ENCODE measurements around the gene NPDC1.

The NPDC1 gene

GRCh38 chr9:137078701-137079400, 32.9 kb upstream of the NPDC1 start:
- no peak for TF ChIP-seq CTCF (conservative IDR thresholded peaks at IDR 0.05; ENCODE audit: low read depth, low read length)
- H3K79me2 ChIP-seq (ENCODE audit: insufficient read depth, low read depth) = no peaks in the 10 kb centered on the region
- peaks cover 5% of the 10 kb centered on the region; the same call in 1 of the 2 replicates for H3K27me3 ChIP-seq (ENCODE audit: insufficient read depth, low read depth)
- H3K4me3 ChIP-seq (IDR thresholded peaks at IDR 0.05; ENCODE audit: insufficient read depth, low read depth, low read length) = no peak overlapping the region
- no peak overlapping the region for H2AFZ ChIP-seq (ENCODE audit: low read depth)
- no peak overlapping the region for H3K4me2 ChIP-seq
- no peak overlapping the region for H3K9ac ChIP-seq
- H4K20me1 ChIP-seq (ENCODE audit: insufficient read depth) = no peaks in the 10 kb centered on the region
- no peaks in the 10 kb centered on the region for H3K4me1 ChIP-seq (ENCODE audit: low read depth, poor library complexity, severe bottlenecking)
- no peak overlapping the region for H3K27ac ChIP-seq
- no peaks in the 10 kb centered on the region for H3K36me3 ChIP-seq (ENCODE audit: insufficient read depth)

DNA sequence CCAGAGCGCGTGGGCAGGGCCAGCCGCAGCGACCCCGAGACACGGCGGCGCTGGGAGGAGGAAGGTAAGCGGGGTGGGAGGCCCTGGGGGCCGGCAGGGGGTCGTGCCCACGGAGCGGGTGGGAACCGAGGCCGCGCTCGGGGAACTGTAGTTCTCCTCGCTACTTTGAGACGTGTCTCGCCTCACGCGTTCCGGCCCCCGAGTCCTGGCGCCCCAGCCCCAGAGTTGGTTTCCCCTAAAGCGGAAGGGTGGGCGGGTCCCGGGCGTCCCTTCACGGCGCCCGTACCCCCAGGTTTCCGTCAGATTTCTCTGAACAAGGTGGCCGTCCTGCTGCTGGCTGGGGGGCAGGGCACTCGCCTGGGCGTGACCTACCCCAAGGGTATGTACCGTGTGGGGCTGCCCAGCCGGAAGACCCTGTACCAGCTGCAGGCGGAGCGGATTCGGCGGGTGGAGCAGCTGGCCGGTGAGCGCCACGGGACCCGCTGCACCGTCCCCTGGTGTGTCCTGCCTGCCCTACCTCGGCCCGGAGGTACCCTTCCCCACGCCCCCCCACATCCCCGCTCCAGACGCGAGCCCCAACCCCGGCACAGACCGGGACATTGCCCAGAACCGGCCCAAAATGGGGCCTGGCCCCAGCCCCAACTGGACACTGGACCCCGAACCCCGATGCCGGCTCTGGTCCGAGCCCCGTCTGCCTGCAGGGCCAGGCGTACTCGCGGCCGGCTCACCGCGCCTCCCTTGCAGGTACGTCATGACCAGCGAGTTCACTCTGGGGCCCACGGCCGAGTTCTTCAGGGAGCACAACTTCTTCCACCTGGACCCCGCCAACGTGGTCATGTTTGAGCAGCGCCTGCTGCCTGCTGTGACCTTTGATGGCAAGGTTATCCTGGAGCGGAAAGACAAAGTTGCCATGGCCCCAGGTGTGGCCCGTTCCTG, 32.0 kb upstream of the NPDC1 start:
- Histone ChIP-seq H3K79me2 (ENCODE audit: insufficient read depth, low read depth) (no peaks in the 10 kb centered on the region), H3K27me3 (ENCODE audit: insufficient read depth, low read depth) (peaks cover 5% of the 10 kb centered on the region; the same call in 1 of the 2 replicates), H3K4me1 (ENCODE audit: low read depth, poor library complexity, severe bottlenecking) (no peaks in the 10 kb centered on the region), H3K36me3 (ENCODE audit: insufficient read depth) (no peaks in the 10 kb centered on the region), H3K27ac (no peak overlapping the region), H3K9ac (no peak overlapping the region), H4K20me1 (ENCODE audit: insufficient read depth) (no peaks in the 10 kb centered on the region), H3K4me3 (IDR thresholded peaks at IDR 0.05; ENCODE audit: insufficient read depth, low read depth, low read length) (no peak overlapping the region), H3K4me2 (no peak overlapping the region; the same call in 1 of the 2 replicates), H2AFZ (ENCODE audit: low read depth) (0 out of 2 replicates have a peak overlapping the region, but pooled peaks have one; percentile 22)
- TF ChIP-seq CTCF (conservative IDR thresholded peaks at IDR 0.05; ENCODE audit: low read depth, low read length) = no peak

GRCh38 chr9:137077010-137077747, 31.2 kb upstream of the NPDC1 start, which contains the start of gene UAP1L1:
TSS of gene UAP1L1 (plus strand) at chr9:137077517. CDS start at chr9:137077533, 16 bp downstream.
- H3K27me3 ChIP-seq (ENCODE audit: insufficient read depth, low read depth) = peaks cover 5% of the 10 kb centered on the region; the same call in 1 of the 2 replicates
- no peaks in the 10 kb centered on the region for H4K20me1 ChIP-seq (ENCODE audit: insufficient read depth)
- H2AFZ ChIP-seq (ENCODE audit: low read depth) = 0 out of 2 replicates have a peak within 1 kb of the TSS, but pooled peaks have one; percentile 22
- H3K4me1 ChIP-seq (ENCODE audit: low read depth, poor library complexity, severe bottlenecking) = no peaks in the 10 kb centered on the region
- no peak within 1 kb of the TSS for H3K27ac ChIP-seq
- H3K36me3 ChIP-seq (ENCODE audit: insufficient read depth) = no peaks in the 10 kb centered on the region
- H3K9ac ChIP-seq = no peak within 1 kb of the TSS
- H3K4me3 ChIP-seq (IDR thresholded peaks at IDR 0.05; ENCODE audit: insufficient read depth, low read depth, low read length) = no peak within 1 kb of the TSS
- H3K4me2 ChIP-seq = no peak within 1 kb of the TSS; the same call in 1 of the 2 replicates
- no peaks in the 10 kb centered on the region for H3K79me2 ChIP-seq (ENCODE audit: insufficient read depth, low read depth)
- TF ChIP-seq CTCF (conservative IDR thresholded peaks at IDR 0.05; ENCODE audit: low read depth, low read length) = no peak

DNA sequence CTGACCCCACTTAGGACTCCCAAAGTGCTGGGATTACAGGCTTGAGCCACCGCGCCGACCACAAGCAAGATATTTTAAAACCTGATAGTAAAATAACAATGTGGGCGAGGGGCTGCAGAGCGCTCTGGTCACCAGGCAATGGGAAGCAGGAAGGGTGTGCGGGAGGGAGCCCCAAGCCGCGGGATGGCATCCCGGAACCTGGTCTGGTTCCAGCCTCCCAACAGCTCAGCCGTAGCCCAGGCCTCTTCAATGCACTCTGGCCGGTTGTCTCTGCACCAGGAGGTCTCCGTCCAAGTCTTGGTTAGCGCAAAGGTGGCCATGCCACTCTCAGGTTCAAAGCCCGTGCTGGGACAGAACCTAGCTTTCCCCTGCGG, 30.6 kb upstream of the NPDC1 start:
- Histone ChIP-seq H3K27ac (no peak overlapping the region), H3K36me3 (ENCODE audit: insufficient read depth) (no peaks in the 10 kb centered on the region), H3K27me3 (ENCODE audit: insufficient read depth, low read depth) (peaks cover 5% of the 10 kb centered on the region; the same call in 1 of the 2 replicates), H3K4me2 (no peak overlapping the region), H3K79me2 (ENCODE audit: insufficient read depth, low read depth) (no peaks in the 10 kb centered on the region), H4K20me1 (ENCODE audit: insufficient read depth) (no peaks in the 10 kb centered on the region), H3K9ac (no peak overlapping the region), H3K4me1 (ENCODE audit: low read depth, poor library complexity, severe bottlenecking) (no peaks in the 10 kb centered on the region), H2AFZ (ENCODE audit: low read depth) (no peak overlapping the region), H3K4me3 (IDR thresholded peaks at IDR 0.05; ENCODE audit: insufficient read depth, low read depth, low read length) (no peak overlapping the region)
- TF ChIP-seq CTCF (conservative IDR thresholded peaks at IDR 0.05; ENCODE audit: low read depth, low read length) = no peak
